AG09309 (cell line): Measurements from ENCODE around the gene EVL.

Experiments
- DNase-seq: peaks from one replicate; pipeline ENCODE4 v3.0.0-alpha.2; 2010; ENCODE audit warnings: low read depth
- H3K4me3 ChIP-seq: 2 replicates; pipeline ENCODE4 v1.5.1; 2011; ENCODE audit warnings: mild to moderate bottlenecking, low read depth, low read length, moderate library complexity; ENCODE audit not compliant: control insufficient read depth
- CTCF ChIP-seq: IDR thresholded peaks from 2 replicates; pipeline ENCODE4 v1.5.1; 2011; ENCODE audit warnings: mild to moderate bottlenecking, low read depth, low read length, inconsistent platforms; ENCODE audit not compliant: insufficient read depth, control insufficient read depth; ENCODE audit errors: missing control alignments

The EVL gene

GRCh38 chr14:100149851-100150611 lies 84.8 kb downstream of the EVL start:
- no peak overlapping the region for H3K4me3 ChIP-seq
- no peak for DNase-seq
- no peak for TF ChIP-seq CTCF

- H3K4me3 ChIP-seq = no peak overlapping the region
- DNase-seq = no peak
- no peak for TF ChIP-seq CTCF
Observed at GRCh38 chr14:100150932-100151587, 85.8 kb downstream of the EVL start.

GRCh38 chr14:100152091-100152490 lies 86.9 kb downstream of the EVL start:
- DNase-seq = no peak
- no peak overlapping the region for H3K4me3 ChIP-seq
- TF ChIP-seq CTCF = no peak

- no peak for DNase-seq
- TF ChIP-seq CTCF = no peak
- H3K4me3 ChIP-seq = no peak overlapping the region
Observed at GRCh38 chr14:100153560-100153959, 88.3 kb downstream of the EVL start.

- DNase-seq = no peak
Observed at GRCh38 chr14:100155049-100155621, 89.9 kb downstream of the EVL start.

More at GRCh38 chr14:100155049-100155621, 89.9 kb downstream of the EVL start:
- peak; percentile 67 for TF ChIP-seq CTCF
- H3K4me3 ChIP-seq = no peak overlapping the region
